HEK293T (cell line): ENCODE data around the gene KIF5B.

ENCODE experiments used
- CTCF ChIA-PET: fragments of 350-600 bp; formaldehyde crosslinking; extraction: SDS; loops from one replicate; lab custom pipeline; 2021; ENCODE audit warnings: antibody characterized with exemption, inconsistent platforms; lab: Yijun Ruan, JAX
- POLR2A ChIA-PET: fragments of 350-600 bp; formaldehyde crosslinking; extraction: SDS; loops from one replicate; lab custom pipeline; 2020; ENCODE audit warnings: antibody characterized with exemption, inconsistent platforms; lab: Yijun Ruan, JAX
- DNase-seq: peaks from one replicate; pipeline ENCODE4 v3.0.0; 2012; ENCODE audit warnings: mixed read lengths; ENCODE audit errors: extremely low spot score
- ARNT ChIP-seq: fragments of 450-650 bp; IDR thresholded peaks from 2 replicates; pipeline ENCODE4 v1.6.1; 2017; ENCODE audit warnings: mild to moderate bottlenecking
- BHLHE40 ChIP-seq: fragments of 450-650 bp; IDR thresholded peaks from 2 replicates; pipeline ENCODE4 v1.6.1; 2016; ENCODE audit warnings: mild to moderate bottlenecking, moderate library complexity, borderline replicate concordance
- CTBP1 ChIP-seq: fragments of 450-650 bp; IDR thresholded peaks from 2 replicates; pipeline ENCODE4 v1.6.1; 2016; ENCODE audit warnings: borderline replicate concordance
- ELF4 ChIP-seq: fragments of 450-650 bp; IDR thresholded peaks from 2 replicates; pipeline ENCODE4 v1.6.1; 2017; ENCODE audit warnings: antibody characterized with exemption
- FOXA1 ChIP-seq: fragments of 450-650 bp; IDR thresholded peaks from 2 replicates; pipeline ENCODE4 v1.6.1; 2016; ENCODE audit warnings: mild to moderate bottlenecking
- FOXK2 ChIP-seq: fragments of 450-650 bp; IDR thresholded peaks from 2 replicates; pipeline ENCODE4 v1.6.1; 2016; ENCODE audit warnings: mild to moderate bottlenecking
- FOXM1 ChIP-seq: fragments of 450-650 bp; IDR thresholded peaks from 2 replicates; pipeline ENCODE4 v1.6.1; 2017; ENCODE audit warnings: mild to moderate bottlenecking, borderline replicate concordance
- HDGF ChIP-seq: fragments of 450-650 bp; IDR thresholded peaks from 2 replicates; pipeline ENCODE4 v1.6.1; 2017; ENCODE audit warnings: antibody characterized with exemption, borderline replicate concordance
- L3MBTL2 ChIP-seq: fragments of 450-650 bp; conservative IDR thresholded peaks from 2 replicates; pipeline ENCODE4 v1.6.1; 2016; ENCODE audit warnings: mild to moderate bottlenecking
- LEF1 ChIP-seq: fragments of 450-650 bp; IDR thresholded peaks from 2 replicates; pipeline ENCODE4 v1.6.1; 2017; ENCODE audit warnings: mild to moderate bottlenecking, borderline replicate concordance
- NFRKB ChIP-seq: fragments of 450-650 bp; IDR thresholded peaks from 2 replicates; pipeline ENCODE4 v1.6.1; 2016; ENCODE audit warnings: mild to moderate bottlenecking, moderate library complexity
- PKNOX1 ChIP-seq: fragments of 450-650 bp; IDR thresholded peaks from 2 replicates; pipeline ENCODE4 v1.6.1; 2016
- SP1 ChIP-seq: fragments of 450-650 bp; IDR thresholded peaks from 2 replicates; pipeline ENCODE4 v1.6.1; 2017
- SUZ12 ChIP-seq: fragments of 450-650 bp; IDR thresholded peaks from 2 replicates; pipeline ENCODE4 v1.6.1; 2016; ENCODE audit warnings: mild to moderate bottlenecking
- TARDBP ChIP-seq: fragments of 450-650 bp; IDR thresholded peaks from 2 replicates; pipeline ENCODE4 v1.6.1; 2016
- ZNF384 ChIP-seq: fragments of 450-650 bp; IDR thresholded peaks from 2 replicates; pipeline ENCODE4 v1.6.1; 2016

Gene KIF5B

DNA sequence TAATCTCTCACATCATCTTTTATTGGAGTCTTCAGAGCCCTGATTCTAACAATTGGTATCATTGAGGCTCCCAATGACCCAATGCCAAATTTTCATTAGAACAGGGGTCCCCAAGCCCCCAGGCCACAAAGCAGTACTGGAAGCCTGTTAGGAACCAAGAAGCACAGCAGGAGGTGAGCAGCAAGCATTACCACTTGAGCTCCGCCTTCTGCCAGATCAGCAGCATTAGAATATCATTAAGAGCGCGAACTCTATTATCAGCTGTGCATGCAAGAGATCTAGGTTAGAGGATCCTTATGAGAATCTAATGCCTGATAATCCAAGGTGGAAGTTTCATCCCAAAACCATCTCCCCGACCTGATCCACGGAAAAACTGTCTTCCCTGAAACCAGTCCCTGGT is 23.1 kb downstream of the KIF5B start:
- CTCF ChIA-PET, result no interaction called here
- TF ChIP-seq FOXA1, result no peak
- TF ChIP-seq FOXM1, result no peak
- no peak for TF ChIP-seq ELF4
- TF ChIP-seq SP1, result no peak
- no peak for TF ChIP-seq NFRKB
- no peak for TF ChIP-seq BHLHE40
- TF ChIP-seq LEF1, result no peak
- no peak for TF ChIP-seq SUZ12
- TF ChIP-seq TARDBP, result no peak
- no peak for TF ChIP-seq HDGF
- TF ChIP-seq CTBP1, result no peak
- TF ChIP-seq ZNF384, result no peak
- DNase-seq, result no peak
- POLR2A ChIA-PET, result no interaction called here

DNA sequence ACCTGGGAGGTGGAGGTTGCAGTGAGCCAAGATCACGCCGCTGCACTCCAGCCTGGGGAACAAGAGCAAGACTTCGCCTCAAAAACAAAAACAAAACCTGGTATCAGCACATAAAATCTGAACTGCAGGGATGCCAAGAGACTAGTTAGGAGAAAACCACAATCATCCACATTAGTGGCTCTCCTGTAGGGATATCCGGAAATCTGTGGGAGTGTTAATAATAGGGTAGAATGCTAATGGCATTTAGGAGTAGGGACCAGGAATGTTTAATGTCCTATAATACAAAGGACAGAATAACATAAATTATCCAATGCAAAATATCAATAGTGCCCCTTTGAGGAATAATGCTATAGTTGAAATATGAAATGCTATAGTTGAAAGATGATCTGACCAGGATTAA is 24.3 kb downstream of the KIF5B start:
- ChIA-PET CTCF (no interaction called here), POLR2A (no interaction called here)
- DNase-seq, result no peak
- no peak for TF ChIP-seq TARDBP
- no peak for TF ChIP-seq SUZ12
- TF ChIP-seq PKNOX1, result no peak
- no peak for TF ChIP-seq FOXM1
- no peak for TF ChIP-seq CTBP1
- no peak for TF ChIP-seq BHLHE40
- TF ChIP-seq NFRKB, result no peak
- no peak for TF ChIP-seq FOXK2
- TF ChIP-seq SP1, result no peak
- no peak for TF ChIP-seq FOXA1
- TF ChIP-seq LEF1, result no peak
- TF ChIP-seq HDGF, result no peak
- TF ChIP-seq ELF4, result no peak

GRCh38 chr10:32031424-32031823 is 24.8 kb downstream of the KIF5B start:
- POLR2A ChIA-PET, result no interaction called here

DNA sequence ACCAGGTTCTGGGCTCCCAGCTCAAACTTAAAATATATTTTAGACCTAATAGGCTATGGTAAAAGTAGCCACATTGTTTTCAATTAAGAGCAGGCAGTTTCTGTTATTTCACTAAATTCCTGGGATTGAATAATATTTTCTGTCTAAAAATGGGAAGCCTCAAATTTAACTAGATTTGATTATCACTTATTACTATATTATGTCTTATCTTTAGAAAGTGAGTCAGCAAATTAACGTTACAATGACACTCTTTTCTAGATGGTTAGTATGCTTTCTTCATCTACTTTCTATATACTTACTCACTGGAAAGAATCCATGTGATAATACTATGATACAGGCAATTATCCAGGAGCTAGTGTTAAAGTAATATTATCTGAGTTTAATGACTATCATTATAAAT is 27.5 kb downstream of the KIF5B start:
- no peak for DNase-seq
- no peak for TF ChIP-seq LEF1
- TF ChIP-seq PKNOX1, result no peak
- no peak for TF ChIP-seq SUZ12
- TF ChIP-seq HDGF, result no peak
- TF ChIP-seq ARNT, result no peak
- TF ChIP-seq NFRKB, result no peak
- no peak for TF ChIP-seq CTBP1
- POLR2A ChIA-PET, result no interaction called here
- CTCF ChIA-PET, result no interaction called here

More at GRCh38 chr10:32031424-32031823, 24.8 kb downstream of the KIF5B start:
- TF ChIP-seq NFRKB (no peak), L3MBTL2 (no peak), LEF1 (no peak), SUZ12 (no peak), TARDBP (no peak), FOXA1 (no peak), FOXK2 (no peak), CTBP1 (no peak), SP1 (no peak), ARNT (no peak), PKNOX1 (no peak), ELF4 (no peak), ZNF384 (no peak), FOXM1 (no peak)
- no peak for DNase-seq
- CTCF ChIA-PET, result no interaction called here

DNA sequence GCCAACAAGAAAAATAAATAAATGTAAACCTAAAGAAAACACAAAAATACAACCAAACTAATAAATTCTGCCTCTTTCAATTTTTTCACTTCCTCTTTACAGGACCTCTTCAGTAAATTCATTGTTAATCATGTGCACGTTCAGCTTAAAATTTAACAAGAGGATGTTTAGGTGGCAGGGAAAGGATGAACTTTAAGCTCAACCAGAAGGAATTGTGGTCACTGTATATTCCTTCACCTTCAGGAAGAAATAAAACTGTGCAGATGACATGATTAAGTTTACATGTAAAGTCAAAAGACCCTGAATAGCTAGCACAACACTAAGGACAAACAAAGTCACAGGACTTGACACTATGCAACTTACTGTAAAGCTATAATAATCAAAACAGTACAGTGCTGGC is 33.0 kb downstream of the KIF5B start:
- ChIA-PET POLR2A (no interaction called here), CTCF (interaction anchor here (0.8 kb wide), 1 partner anchor 17 kb away, joined by 3 read pairs; no protein-coding TSS in a partner anchor)
- TF ChIP-seq SP1, result no peak
- no peak for TF ChIP-seq ARNT
- TF ChIP-seq TARDBP, result no peak
- no peak for TF ChIP-seq ELF4
- DNase-seq, result no peak

GRCh38 chr10:32017044-32017443 is 39.2 kb downstream of the KIF5B start:
- DNase-seq, result no peak
- CTCF ChIA-PET, result no interaction called here
- TF ChIP-seq FOXK2 (no peak), HDGF (no peak), BHLHE40 (no peak), FOXA1 (no peak), ELF4 (no peak)
- POLR2A ChIA-PET, result no interaction called here

GRCh38 chr10:32015386-32015785 is 40.8 kb downstream of the KIF5B start:
- TF ChIP-seq L3MBTL2, result no peak
- POLR2A ChIA-PET, result no interaction called here
- CTCF ChIA-PET, result interaction anchor here (0.6 kb wide), 2 partner anchors 67 to 200 kb away, joined by 4 to 5 read pairs; no protein-coding TSS in a partner anchor
- no peak for DNase-seq

GRCh38 chr10:32007026-32007425 is 49.2 kb downstream of the KIF5B start:
- POLR2A ChIA-PET, result no interaction called here
- CTCF ChIA-PET, result no interaction called here
- no peak for DNase-seq
- no peak for TF ChIP-seq L3MBTL2
- no peak for TF ChIP-seq SUZ12
- no peak for TF ChIP-seq ELF4
- no peak for TF ChIP-seq ZNF384
- no peak for TF ChIP-seq LEF1
- no peak for TF ChIP-seq CTBP1
- no peak for TF ChIP-seq ARNT
- TF ChIP-seq PKNOX1, result no peak
- TF ChIP-seq HDGF, result no peak
- no peak for TF ChIP-seq FOXM1
- no peak for TF ChIP-seq TARDBP
- no peak for TF ChIP-seq FOXK2
- no peak for TF ChIP-seq NFRKB
- no peak for TF ChIP-seq FOXA1
- TF ChIP-seq BHLHE40, result no peak
